GM19328 (cell line): ENCODE data around the gene RNASEH2A.

ENCODE experiments used
- ATAC-seq: cut with Tn5 transposase; IDR thresholded peaks from one replicate; pipeline ENCODE4 v1.9.1; 2021; ENCODE audit warnings: mild to moderate bottlenecking, moderate library complexity; ENCODE audit not compliant: unreplicated experiment

RNASEH2A gene

GRCh38 chr19:12858041-12858928 is 51.9 kb downstream of the RNASEH2A start:
- no peak for ATAC-seq

- no peak for ATAC-seq
Measured at GRCh38 chr19:12859546-12859945, 53.2 kb downstream of the RNASEH2A start.
